GM10847 (cell line): Measurements from ENCODE around the gene FKBP11.

Experiments
- POLR2A ChIP-seq: IDR thresholded peaks from 2 replicates; pipeline ENCODE4 v1.6.1; 2011; ENCODE audit not compliant: insufficient read length; ENCODE audit errors: extremely low read depth

FKBP11 gene

GRCh38 chr12:48961331-48961730, 36.0 kb upstream of the FKBP11 start:
- no peak for TF ChIP-seq POLR2A

GRCh38 chr12:48960834-48961233, 35.5 kb upstream of the FKBP11 start:
- TF ChIP-seq POLR2A, result no peak

- TF ChIP-seq POLR2A, result no peak
These were observed 32.7 kb upstream of the FKBP11 start for GRCh38 chr12:48958049-48958388.

- TF ChIP-seq POLR2A, result peak; percentile 74
These were observed 32.1 kb upstream of the FKBP11 start, which contains the start of gene ARF3 for GRCh38 chr12:48957141-48958048. TSS of gene ARF3 (minus strand) at chr12:48957487. CDS start at chr12:48941095, 16,392 bp downstream.

GRCh38 chr12:48956279-48957140, 31.2 kb upstream of the FKBP11 start:
- no peak for TF ChIP-seq POLR2A

- TF ChIP-seq POLR2A, result no peak
These were observed 29.7 kb upstream of the FKBP11 start for GRCh38 chr12:48954841-48955501.

GRCh38 chr12:48954061-48954460, 28.8 kb upstream of the FKBP11 start:
- no peak for TF ChIP-seq POLR2A

GRCh38 chr12:48952691-48953090, 27.4 kb upstream of the FKBP11 start:
- TF ChIP-seq POLR2A, result no peak

- no peak for TF ChIP-seq POLR2A
These were observed 22.4 kb upstream of the FKBP11 start for GRCh38 chr12:48947727-48948126.

GRCh38 chr12:48946943-48947342, 21.7 kb upstream of the FKBP11 start:
- TF ChIP-seq POLR2A, result no peak

GRCh38 chr12:48946205-48946604, 20.9 kb upstream of the FKBP11 start:
- TF ChIP-seq POLR2A, result no peak

- TF ChIP-seq POLR2A, result no peak
These were observed 17.9 kb upstream of the FKBP11 start for GRCh38 chr12:48943221-48943620.

GRCh38 chr12:48940181-48940580, 14.9 kb upstream of the FKBP11 start:
- no peak for TF ChIP-seq POLR2A

- TF ChIP-seq POLR2A, result no peak
These were observed 13.5 kb upstream of the FKBP11 start for GRCh38 chr12:48938805-48939204.

GRCh38 chr12:48937170-48937569, 11.9 kb upstream of the FKBP11 start:
- no peak for TF ChIP-seq POLR2A
